Keratinocyte (primary cell): ENCODE measurements around the gene TENM4. TPM values are rescaled to one million over a fixed set of nuclear protein-coding genes. Genes with fewer than 3 reads are reported as not detected.

ENCODE experiments used
- DNase-seq: peaks from one replicate; pipeline ENCODE4 v3.0.0-alpha.2; 2011; ENCODE audit warnings: low read depth, missing footprints, low spot score
- FAIRE-seq: peaks from 2 replicates; lab custom pipeline; 2011; peaks lifted over from hg19 to GRCh38; lab: Jason Lieb, UNC
- H2AFZ ChIP-seq: 2 replicates; pipeline ENCODE4 v1.6.0; 2012; ENCODE audit warnings: low read length, control low read depth, inconsistent platforms; ENCODE audit not compliant: control insufficient read depth
- H3K27ac ChIP-seq: 2 replicates; pipeline ENCODE4 v1.5.1; 2011; ENCODE audit warnings: low read length; ENCODE audit not compliant: control insufficient read depth, insufficient read depth
- H3K27me3 ChIP-seq: 3 replicates; pipeline ENCODE4 v1.6.0; 2011; ENCODE audit warnings: low read length; ENCODE audit not compliant: control insufficient read depth, insufficient read depth; ENCODE audit errors: extremely low read depth
- H3K36me3 ChIP-seq, 2 experiments: 2 replicates in 1 of 2; 3 replicates in 1 of 2; pipeline ENCODE4 v1.5.1; 2011; ENCODE audit warnings: low read length in 2 of 2, mild to moderate bottlenecking in 1 of 2; ENCODE audit not compliant: control insufficient read depth in 2 of 2, insufficient read depth in 2 of 2; ENCODE audit errors: extremely low read depth in 1 of 2
- H3K4me1 ChIP-seq: 3 replicates; pipeline ENCODE4 v1.5.1; 2011; ENCODE audit warnings: low read length; ENCODE audit not compliant: control insufficient read depth, insufficient read depth; ENCODE audit errors: extremely low read depth
- H3K4me2 ChIP-seq: 3 replicates; pipeline ENCODE4 v1.6.0; 2011; ENCODE audit warnings: low read depth, low read length; ENCODE audit not compliant: control insufficient read depth, insufficient read depth; ENCODE audit errors: extremely low read depth
- H3K4me3 ChIP-seq, 3 experiments: fragments of 200-600 bp in 1 of 3; sonication (generic) in 1 of 3; 2 replicates in 2 of 3; 3 replicates in 1 of 3; pipeline ENCODE4 v1.5.1; 2011 to 2016; ENCODE audit warnings: low read length in 3 of 3, mild to moderate bottlenecking in 3 of 3, control low read depth in 2 of 3, inconsistent platforms in 1 of 3, low read depth in 1 of 3, mixed read lengths in 1 of 3, mixed run types in 1 of 3, moderate library complexity in 1 of 3; ENCODE audit not compliant: control insufficient read depth in 2 of 3, insufficient read depth in 2 of 3; ENCODE audit errors: extremely low read depth in 1 of 3
- H3K79me2 ChIP-seq: 2 replicates; pipeline ENCODE4 v1.6.0; 2012; ENCODE audit warnings: low read length; ENCODE audit not compliant: control insufficient read depth, insufficient read depth
- H3K9ac ChIP-seq: 3 replicates; pipeline ENCODE4 v1.6.0; 2011; ENCODE audit warnings: low read length; ENCODE audit not compliant: control insufficient read depth, insufficient read depth; ENCODE audit errors: extremely low read depth
- H3K9me1 ChIP-seq: 3 replicates; pipeline ENCODE4 v1.6.0; 2011; ENCODE audit warnings: low read length; ENCODE audit not compliant: control insufficient read depth, insufficient read depth; ENCODE audit errors: extremely low read depth
- H3K9me3 ChIP-seq: 2 replicates; pipeline ENCODE4 v1.5.1; 2012; ENCODE audit warnings: low read depth, low read length; ENCODE audit not compliant: control insufficient read depth
- H4K20me1 ChIP-seq: 3 replicates; pipeline ENCODE4 v1.6.0; 2011; ENCODE audit warnings: low read length; ENCODE audit not compliant: control insufficient read depth, insufficient read depth; ENCODE audit errors: extremely low read depth
- EZH2 ChIP-seq: IDR thresholded peaks from one replicate; pipeline ENCODE4 v1.6.1; 2012; ENCODE audit warnings: inconsistent platforms, mild to moderate bottlenecking, low read length, moderate library complexity
- dilution Hi-C: fragments of 300-500 bp; cut with MboI; formaldehyde crosslinking; loops from one replicate; pipeline ENCODE4 v1.7.0; 2020; ENCODE audit warnings: low sequenced_read_pairs; ENCODE audit not compliant: extremely low pct_ligation_motif_present
- polyA plus RNA-seq, 5 experiments: library from polyadenylated mRNA; depleted of rRNA in 3 of 5; stranded (reverse) in 3 of 5; stranded (forward) in 1 of 5; unstranded in 1 of 5; fragments of >200 nt; gene quantifications; 1 replicate in 1 of 5; 2 replicates in 3 of 5; 3 replicates in 1 of 5; pipeline versions ENCODE4 v1.2.1 to v1.2.3, GENCODE V29; 2011 to 2012; ENCODE audit warnings: missing spikeins in 2 of 5, low read depth in 1 of 5, low replicate concordance in 1 of 5
- TF ChIP-seq, protein P1 (sequence below), 3 experiments: IDR thresholded peaks in 1 of 3; conservative IDR thresholded peaks in 1 of 3; optimal IDR thresholded peaks in 1 of 3; 2 replicates in 2 of 3; 3 replicates in 1 of 3; pipeline versions ENCODE3 to v1.5.1; 2011; ENCODE audit warnings: low read length in 3 of 3, mild to moderate bottlenecking in 3 of 3, moderate library complexity in 2 of 3, control low read depth in 1 of 3, inconsistent platforms in 1 of 3; ENCODE audit not compliant: insufficient read depth in 2 of 3; ENCODE audit errors: extremely low read depth in 1 of 3

TENM4 gene
- polyA plus RNA-seq, 1 donor (not counting 4 experiments of a cell fraction or from before 2014, with no cell fraction given): 3.5 TPM

DNA sequence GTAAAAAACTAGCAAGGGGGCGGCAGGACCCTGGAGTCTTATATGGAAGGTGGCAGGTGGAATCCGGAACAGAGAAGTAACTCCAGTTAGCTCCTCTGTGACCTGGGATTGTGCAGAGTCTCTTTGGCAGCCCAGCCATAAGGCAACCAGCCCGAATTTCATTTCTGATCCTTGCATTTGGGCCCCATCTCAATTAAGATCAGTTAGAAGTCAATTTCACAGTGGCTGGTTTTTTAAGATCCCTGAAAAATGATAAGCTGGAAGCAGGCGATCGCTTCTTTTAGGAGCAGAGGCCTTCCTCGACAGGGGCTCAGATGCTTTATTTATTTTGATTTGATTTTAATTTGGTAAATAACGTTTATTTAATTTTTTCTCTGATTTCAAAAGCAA, 199.0 kb downstream of the TENM4 start:
- Histone ChIP-seq H3K9me3 (no peaks in the 10 kb centered on the region), H2AFZ (no peak overlapping the region), H3K27ac (no peak overlapping the region), H3K36me3 (no peaks in the 10 kb centered on the region), H3K9ac (no peak overlapping the region), H3K4me2 (no peak overlapping the region), H4K20me1 (no peaks in the 10 kb centered on the region), H3K4me3 (no peak overlapping the region), H3K4me1 (peaks cover 24% of the 10 kb centered on the region), H3K9me1 (no peaks in the 10 kb centered on the region), H3K27me3 (no peaks in the 10 kb centered on the region), H3K79me2 (no peaks in the 10 kb centered on the region)
- dilution Hi-C loops: no loop called here
- FAIRE-seq (no peak), DNase-seq (no peak)
- TF ChIP-seq EZH2: no peak
- TF ChIP-seq, protein P1, sequence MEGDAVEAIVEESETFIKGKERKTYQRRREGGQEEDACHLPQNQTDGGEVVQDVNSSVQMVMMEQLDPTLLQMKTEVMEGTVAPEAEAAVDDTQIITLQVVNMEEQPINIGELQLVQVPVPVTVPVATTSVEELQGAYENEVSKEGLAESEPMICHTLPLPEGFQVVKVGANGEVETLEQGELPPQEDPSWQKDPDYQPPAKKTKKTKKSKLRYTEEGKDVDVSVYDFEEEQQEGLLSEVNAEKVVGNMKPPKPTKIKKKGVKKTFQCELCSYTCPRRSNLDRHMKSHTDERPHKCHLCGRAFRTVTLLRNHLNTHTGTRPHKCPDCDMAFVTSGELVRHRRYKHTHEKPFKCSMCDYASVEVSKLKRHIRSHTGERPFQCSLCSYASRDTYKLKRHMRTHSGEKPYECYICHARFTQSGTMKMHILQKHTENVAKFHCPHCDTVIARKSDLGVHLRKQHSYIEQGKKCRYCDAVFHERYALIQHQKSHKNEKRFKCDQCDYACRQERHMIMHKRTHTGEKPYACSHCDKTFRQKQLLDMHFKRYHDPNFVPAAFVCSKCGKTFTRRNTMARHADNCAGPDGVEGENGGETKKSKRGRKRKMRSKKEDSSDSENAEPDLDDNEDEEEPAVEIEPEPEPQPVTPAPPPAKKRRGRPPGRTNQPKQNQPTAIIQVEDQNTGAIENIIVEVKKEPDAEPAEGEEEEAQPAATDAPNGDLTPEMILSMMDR (optimal IDR thresholded peaks at IDR 0.05 in 1 of 3, IDR thresholded peaks at IDR 0.05 in 1 of 3, conservative IDR thresholded peaks at IDR 0.05 in 1 of 3; ENCODE audit: extremely low read depth in 1 of 3, insufficient read depth in 2 of 3, low read length in 3 of 3): no peak

DNA sequence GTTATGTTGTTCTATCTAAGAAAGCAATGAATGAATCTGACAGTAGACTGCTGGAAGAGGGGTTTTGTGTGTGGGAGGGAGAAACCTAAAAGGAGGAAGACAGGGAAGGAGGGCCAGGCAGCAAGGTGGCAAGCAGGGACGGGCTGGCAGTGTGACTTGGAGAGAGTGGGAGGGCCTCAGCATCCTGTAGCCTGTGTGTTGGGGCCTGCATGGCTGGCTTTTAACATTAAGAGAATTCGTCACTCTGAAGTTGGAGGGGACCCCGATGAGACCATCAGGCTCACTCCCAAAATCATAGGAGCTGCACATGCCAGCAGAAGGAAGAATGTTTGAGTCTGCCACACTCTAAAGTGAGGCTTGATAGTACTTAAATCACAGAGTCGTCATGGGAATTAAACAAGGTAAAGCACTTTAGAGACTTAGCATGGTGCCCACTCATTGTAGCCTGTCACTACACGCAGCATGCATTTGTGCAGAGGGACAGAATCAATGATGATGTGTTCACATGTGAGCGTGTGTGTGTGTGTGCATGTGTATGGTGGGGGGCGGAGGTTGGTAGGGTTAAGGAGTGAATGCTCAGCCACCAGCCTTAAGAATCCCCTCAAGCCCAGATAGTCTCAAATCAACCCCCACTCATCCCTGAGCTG, 199.5 kb downstream of the TENM4 start:
- H3K9me3 ChIP-seq: no peaks in the 10 kb centered on the region
- H3K36me3 ChIP-seq: no peaks in the 10 kb centered on the region
- no peaks in the 10 kb centered on the region for H3K9me1 ChIP-seq
- DNase-seq (no peak), FAIRE-seq (no peak)
- no peak overlapping the region for H3K27ac ChIP-seq
- no peaks in the 10 kb centered on the region for H3K27me3 ChIP-seq
- dilution Hi-C loops: no loop called here
- no peaks in the 10 kb centered on the region for H4K20me1 ChIP-seq
- no peak overlapping the region for H2AFZ ChIP-seq
- no peaks in the 10 kb centered on the region for H3K79me2 ChIP-seq
- no peak overlapping the region for H3K4me3 ChIP-seq
- no peak overlapping the region for H3K4me2 ChIP-seq
- peaks cover 24% of the 10 kb centered on the region for H3K4me1 ChIP-seq
- TF ChIP-seq EZH2: no peak
- TF ChIP-seq, protein P1 (optimal IDR thresholded peaks at IDR 0.05 in 1 of 3, IDR thresholded peaks at IDR 0.05 in 1 of 3, conservative IDR thresholded peaks at IDR 0.05 in 1 of 3; ENCODE audit: extremely low read depth in 1 of 3, insufficient read depth in 2 of 3, low read length in 3 of 3): no peak
- H3K9ac ChIP-seq: no peak overlapping the region
